GM12878 (cell line): ENCODE measurements around the gene RNF149. TPM values are rescaled to one million over a fixed set of nuclear protein-coding genes. Genes with fewer than 3 reads are reported as not detected.

Experiments
- ATAC-seq: fragments of 200-7000 bp; cut with Tn5 transposase; 3 replicates; pipeline ENCODE4 v1.9.1; 2020; ENCODE audit warnings: mild to moderate bottlenecking, moderate library complexity
- BruUV-seq: library from RNA; stranded (reverse); fragments of 400-500 nt; replicated peaks from 2 replicates; lab custom pipeline; 2021; lab: Mats Ljungman, UMichigan
- CTCF ChIA-PET: fragments of 300-600 bp; sonication (Branson Sonifier 250); formaldehyde crosslinking; extraction: SDS; loops from one replicate; lab custom pipeline; 2021; ENCODE audit warnings: inconsistent platforms; lab: Yijun Ruan, JAX
- POLR2A ChIA-PET: fragments of 350-600 bp; formaldehyde crosslinking; extraction: SDS; loops from one replicate; lab custom pipeline; 2021; ENCODE audit warnings: inconsistent platforms; lab: Charles Lee
- RAD21 ChIA-PET: fragments of 300-600 bp; sonication (Branson Sonifier 250); formaldehyde crosslinking; loops from one replicate; lab custom pipeline; 2023; ENCODE audit warnings: antibody characterized with exemption; ENCODE audit not compliant: unreplicated experiment; lab: Charles Lee
- SMC1A ChIA-PET: fragments of 300-600 bp; sonication (Branson Sonifier 250); formaldehyde crosslinking; loops from one replicate; lab custom pipeline; 2023; ENCODE audit not compliant: unreplicated experiment, uncharacterized antibody; lab: Charles Lee
- DNase-seq: peaks from one replicate; pipeline ENCODE4 v3.0.0-alpha.2; 2011; ENCODE audit warnings: low read depth, low spot score
- FAIRE-seq: peaks from 3 replicates; lab custom pipeline; 2011; peaks lifted over from hg19 to GRCh38; lab: Jason Lieb, UNC
- H2AFZ ChIP-seq: 2 replicates; pipeline ENCODE4 v1.6.0; 2011; ENCODE audit warnings: low read depth, low read length, control low read depth; ENCODE audit not compliant: control insufficient read depth
- H3K27ac ChIP-seq: 2 replicates; pipeline ENCODE4 v1.5.1; 2011; ENCODE audit warnings: control low read depth; ENCODE audit not compliant: control insufficient read depth, insufficient read depth
- H3K27me3 ChIP-seq, 2 experiments: replicated peaks in 1 of 2; 2 replicates each; pipeline versions ENCODE4 v1.6.0 to v1.6.1; 2011; ENCODE audit warnings: low read length in 1 of 2; ENCODE audit not compliant: control insufficient read depth in 2 of 2, insufficient read depth in 2 of 2
- H3K36me3 ChIP-seq, 2 experiments: 2 replicates each; pipeline ENCODE4 v1.5.1; 2011; ENCODE audit warnings: low read length in 1 of 2; ENCODE audit not compliant: control insufficient read depth in 2 of 2, insufficient read depth in 2 of 2
- H3K4me1 ChIP-seq: 2 replicates; pipeline ENCODE4 v1.6.1; 2011; ENCODE audit warnings: mild to moderate bottlenecking, low read length, moderate library complexity, mixed read lengths; ENCODE audit not compliant: control insufficient read depth, insufficient read depth
- H3K4me2 ChIP-seq: 2 replicates; pipeline ENCODE4 v1.6.0; 2011; ENCODE audit warnings: control low read depth; ENCODE audit not compliant: control insufficient read depth, insufficient read depth
- H3K4me3 ChIP-seq: fragments of 200-600 bp; sonication (generic); 2 replicates; pipeline ENCODE4 v1.5.1; 2016
- H3K79me2 ChIP-seq: 2 replicates; pipeline ENCODE4 v1.6.0; 2011; ENCODE audit warnings: low read length; ENCODE audit not compliant: control insufficient read depth, insufficient read depth
- H3K9ac ChIP-seq: 2 replicates; pipeline ENCODE4 v1.8.0; 2011; ENCODE audit warnings: low read length, control low read depth, mixed read lengths; ENCODE audit not compliant: control insufficient read depth, insufficient read depth
- H3K9me3 ChIP-seq: replicated peaks from 3 replicates; pipeline ENCODE4 v1.5.1; 2011; ENCODE audit warnings: mild to moderate bottlenecking, low read length; ENCODE audit not compliant: control insufficient read depth, insufficient read depth
- H4K20me1 ChIP-seq: 2 replicates; pipeline ENCODE4 v1.6.0; 2011; ENCODE audit not compliant: control insufficient read depth, insufficient read depth
- GABPA ChIP-seq: IDR thresholded peaks from 2 replicates; pipeline ENCODE4 v1.6.1; 2014; ENCODE audit warnings: antibody characterized with exemption, low read depth, mild to moderate bottlenecking, inconsistent platforms
- JUNB ChIP-seq: IDR thresholded peaks from 2 replicates; pipeline ENCODE4 v1.6.1; 2016; ENCODE audit warnings: antibody characterized with exemption, mild to moderate bottlenecking
- NR2C1 ChIP-seq: fragments of 450-650 bp; IDR thresholded peaks from 2 replicates; pipeline ENCODE4 v1.6.1; 2017; ENCODE audit warnings: antibody characterized with exemption, mild to moderate bottlenecking, moderate library complexity
- POU2F2 ChIP-seq: IDR thresholded peaks from 3 replicates; pipeline ENCODE4 v1.6.1; 2011; ENCODE audit warnings: low read depth, mild to moderate bottlenecking, low read length, borderline replicate concordance
- STAT3 ChIP-seq: IDR thresholded peaks from 2 replicates; pipeline ENCODE4 v1.6.1; 2011; ENCODE audit warnings: low read depth, low read length, improper control_type of control experiment
- SUZ12 ChIP-seq: fragments of 200-600 bp; sonication (generic); IDR thresholded peaks from one replicate; pipeline ENCODE4 v1.6.1; 2018; ENCODE audit warnings: antibody characterized with exemption, mild to moderate bottlenecking; ENCODE audit not compliant: unreplicated experiment
- TBL1XR1 ChIP-seq: IDR thresholded peaks from 2 replicates; pipeline ENCODE4 v1.6.1; 2012; ENCODE audit warnings: low read depth, low read length, improper control_type of control experiment
- YBX1 ChIP-seq: fragments of 450-650 bp; IDR thresholded peaks from 2 replicates; pipeline ENCODE4 v1.6.1; 2016; ENCODE audit warnings: antibody characterized with exemption
- ZBED1 ChIP-seq: IDR thresholded peaks from 2 replicates; pipeline ENCODE4 v1.6.1; 2016; ENCODE audit warnings: borderline replicate concordance
- ZZZ3 ChIP-seq: IDR thresholded peaks from 2 replicates; pipeline ENCODE4 v1.6.1; 2011; ENCODE audit warnings: low read depth; ENCODE audit not compliant: control insufficient read depth, insufficient read length
- WGBS: methylation state at CpG from one replicate; pipeline ENCODE4 v1.1.6; 2016; ENCODE audit warnings: low lambda C conversion rate; ENCODE audit not compliant: insufficient replicate concordance, insufficient coverage; ENCODE audit errors: missing lambda C conversion rate; 5-methylcytosine and 5-hydroxymethylcytosine counted together
- in situ Hi-C: fragments of 300-500 bp; cut with MboI; formaldehyde crosslinking; loops from 9 replicates; pipeline ENCODE4 v1.14.3; 2018; ENCODE audit warnings: mixed read lengths
- intact Hi-C: fragments of 100-400 bp; cut with micrococcal nuclease; formaldehyde crosslinking; loops from one replicate; pipeline ENCODE4 v1.14.2; 2022; ENCODE audit not compliant: unreplicated experiment
- polyA plus RNA-seq, 11 experiments: library from polyadenylated mRNA; depleted of rRNA in 4 of 11; unstranded in 6 of 11; stranded (reverse) in 5 of 11; fragments of >200 nt; fragmentation: Nextera tagmentation in 4 of 11; fragmentation: Illumina TruSeq in 1 of 11; extraction: Ambion mirVana in 4 of 11; extraction: Trizol in 1 of 11; gene quantifications; 1 replicate in 1 of 11; 2 replicates in 10 of 11; pipeline versions ENCODE4 v1.2.1 to v1.2.3, GENCODE V29; 2011 to 2016; ENCODE audit warnings: inconsistent platforms in 2 of 11, missing spikeins in 2 of 11, low read depth in 1 of 11
- total RNA-seq, 4 experiments: library from RNA; depleted of rRNA in 3 of 4; stranded (reverse); fragments of >200 nt in 3 of 4; fragmentation: Illumina TruSeq in 1 of 4; extraction: Trizol in 1 of 4; gene quantifications; 2 replicates each; pipeline versions ENCODE4 v1.2.1 to v1.2.3, GENCODE V29; 2013 to 2021

RNF149 gene
- total and polyA plus RNA-seq, 10 of the 15 experiments (the other 5 are each of a cell fraction or from before 2014, with no cell fraction given) = 5.2 to 38.4 (median 16.3) TPM

DNA sequence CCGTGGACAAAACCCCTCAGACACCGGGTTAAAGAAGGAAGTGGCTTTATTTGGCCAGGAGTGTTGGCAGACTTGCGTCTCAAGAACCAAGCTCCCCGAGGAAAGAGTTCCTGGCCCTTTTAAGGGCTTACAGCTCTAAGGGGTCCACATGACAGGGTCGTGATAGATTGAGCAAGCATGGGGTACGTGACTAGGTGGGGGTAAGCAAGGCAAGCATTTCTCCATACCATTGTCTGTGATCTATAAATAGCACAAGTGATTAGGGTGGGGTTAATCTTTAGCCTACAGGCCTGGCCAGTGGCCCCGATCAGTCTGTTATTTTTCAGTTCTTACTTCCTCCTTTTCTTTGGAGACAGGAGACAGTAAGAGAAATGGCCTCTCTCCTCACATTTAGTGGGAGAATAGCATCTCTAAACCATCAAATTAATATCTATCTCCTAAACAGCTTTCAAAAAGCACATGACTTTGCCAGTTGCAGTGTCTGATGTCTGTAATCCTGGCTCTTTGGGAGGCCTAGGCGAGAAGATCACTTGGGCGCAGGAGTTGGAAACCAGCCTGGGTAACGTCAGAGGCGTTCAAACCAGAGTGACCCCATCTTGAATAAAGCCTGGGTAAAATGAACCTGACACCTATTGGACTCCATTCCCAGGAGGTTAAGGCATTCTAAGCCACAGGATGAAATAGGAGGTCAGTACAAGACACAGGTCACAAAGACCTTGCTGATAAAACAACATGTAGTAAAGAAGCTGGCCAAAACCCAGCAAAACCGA is 74.1 kb downstream of the RNF149 start:
- no peak for TF ChIP-seq JUNB
- no peak for TF ChIP-seq SUZ12
- no peak for TF ChIP-seq ZZZ3
- TF ChIP-seq TBL1XR1 = no peak
- no peak for TF ChIP-seq ZBED1
- TF ChIP-seq YBX1 = no peak
- TF ChIP-seq STAT3 = no peak
- no peak for TF ChIP-seq NR2C1
- no peak for TF ChIP-seq POU2F2
- TF ChIP-seq GABPA = no peak
- ChIA-PET SMC1A (no interaction called here), POLR2A (no interaction called here), RAD21 (interaction anchor here (0.5 kb wide), 1 partner anchor 222 kb away, joined by 3 read pairs; no protein-coding TSS in a partner anchor), CTCF (interaction anchor here (0.7 to 1.8 kb wide), 4 partner anchors 12 to 222 kb away, joined by 3 to 5 read pairs (median 4); no protein-coding TSS in a partner anchor)
- Histone ChIP-seq H3K9ac (no peak overlapping the region), H3K79me2 (no peaks in the 10 kb centered on the region), H3K27ac (no peak overlapping the region), H3K4me3 (no peak overlapping the region), H3K4me2 (no peak overlapping the region), H3K4me1 (no peaks in the 10 kb centered on the region), H3K9me3 (peaks cover 2% of the 10 kb centered on the region; the same call in 1 of the 3 replicates), H3K27me3 (no peaks in the 10 kb centered on the region), H3K36me3 (no peaks in the 10 kb centered on the region), H4K20me1 (no peaks in the 10 kb centered on the region), H2AFZ (no peak overlapping the region)
- FAIRE-seq (no peak), ATAC-seq (no peak), DNase-seq (no peak)
- intact Hi-C loops = no loop called here
- in situ Hi-C loops = no loop called here
- BruUV-seq = no TSS peak
- 39% methylated on average over 12 of the region's 12 CpGs for WGBS
